Measurements from ENCODE around the gene ADAT3.

- TF ChIP-seq CTCF (IDR thresholded peaks at IDR 0.05) (no peak), POLR2A (IDR thresholded peaks at IDR 0.05) (no peak)
Observed at GRCh38 chr19:1954532-1954933, 49.3 kb downstream of the ADAT3 start.
